Neural cell (in vitro differentiated cells): ENCODE measurements around the gene HDAC3.

Experiments used
- CTCF ChIP-seq: fragments of 450-650 bp; IDR thresholded peaks from 2 replicates; pipeline ENCODE4 v1.5.1; 2014; ENCODE audit warnings: antibody characterized with exemption, mild to moderate bottlenecking, moderate library complexity; ENCODE audit not compliant: poor library complexity, severe bottlenecking
- EP300 ChIP-seq: fragments of 450-650 bp; conservative IDR thresholded peaks from 2 replicates; pipeline ENCODE4 v1.6.1; 2014; ENCODE audit warnings: antibody characterized with exemption, mild to moderate bottlenecking, moderate library complexity; ENCODE audit not compliant: poor library complexity, severe bottlenecking
- EZH2 ChIP-seq: fragments of 200-600, 300-800 bp; shearing (Covaris generic), sonication (generic); IDR thresholded peaks from 2 replicates; pipeline ENCODE4 v1.6.1; 2014; ENCODE audit warnings: antibody characterized with exemption, low read length, borderline replicate concordance, mild to moderate bottlenecking; ENCODE audit not compliant: insufficient read depth, poor library complexity, severe bottlenecking
- MXI1 ChIP-seq: fragments of 450-650 bp; conservative IDR thresholded peaks from 2 replicates; pipeline ENCODE4 v1.6.1; 2014; ENCODE audit warnings: antibody characterized with exemption, mild to moderate bottlenecking; ENCODE audit not compliant: poor library complexity, severe bottlenecking
- POLR2AphosphoS5 ChIP-seq: IDR thresholded peaks from 2 replicates; pipeline ENCODE4 v1.6.1; 2012
- RAD21 ChIP-seq: fragments of 450-650 bp; conservative IDR thresholded peaks from 2 replicates; pipeline ENCODE4 v1.6.1; 2014; ENCODE audit warnings: antibody characterized with exemption, mild to moderate bottlenecking, moderate library complexity
- TAF1 ChIP-seq: IDR thresholded peaks from 2 replicates; pipeline ENCODE4 v1.6.1; 2012; ENCODE audit warnings: low read depth
- TF ChIP-seq, protein P1 (sequence below): IDR thresholded peaks from 2 replicates; pipeline ENCODE4 v1.6.1; 2012; ENCODE audit warnings: borderline replicate concordance

- TF ChIP-seq RAD21 (no peak), MXI1 (no peak), EZH2 (no peak), POLR2AphosphoS5 (no peak), CTCF (no peak), EP300 (no peak), TAF1 (no peak)
- TF ChIP-seq, protein P1, sequence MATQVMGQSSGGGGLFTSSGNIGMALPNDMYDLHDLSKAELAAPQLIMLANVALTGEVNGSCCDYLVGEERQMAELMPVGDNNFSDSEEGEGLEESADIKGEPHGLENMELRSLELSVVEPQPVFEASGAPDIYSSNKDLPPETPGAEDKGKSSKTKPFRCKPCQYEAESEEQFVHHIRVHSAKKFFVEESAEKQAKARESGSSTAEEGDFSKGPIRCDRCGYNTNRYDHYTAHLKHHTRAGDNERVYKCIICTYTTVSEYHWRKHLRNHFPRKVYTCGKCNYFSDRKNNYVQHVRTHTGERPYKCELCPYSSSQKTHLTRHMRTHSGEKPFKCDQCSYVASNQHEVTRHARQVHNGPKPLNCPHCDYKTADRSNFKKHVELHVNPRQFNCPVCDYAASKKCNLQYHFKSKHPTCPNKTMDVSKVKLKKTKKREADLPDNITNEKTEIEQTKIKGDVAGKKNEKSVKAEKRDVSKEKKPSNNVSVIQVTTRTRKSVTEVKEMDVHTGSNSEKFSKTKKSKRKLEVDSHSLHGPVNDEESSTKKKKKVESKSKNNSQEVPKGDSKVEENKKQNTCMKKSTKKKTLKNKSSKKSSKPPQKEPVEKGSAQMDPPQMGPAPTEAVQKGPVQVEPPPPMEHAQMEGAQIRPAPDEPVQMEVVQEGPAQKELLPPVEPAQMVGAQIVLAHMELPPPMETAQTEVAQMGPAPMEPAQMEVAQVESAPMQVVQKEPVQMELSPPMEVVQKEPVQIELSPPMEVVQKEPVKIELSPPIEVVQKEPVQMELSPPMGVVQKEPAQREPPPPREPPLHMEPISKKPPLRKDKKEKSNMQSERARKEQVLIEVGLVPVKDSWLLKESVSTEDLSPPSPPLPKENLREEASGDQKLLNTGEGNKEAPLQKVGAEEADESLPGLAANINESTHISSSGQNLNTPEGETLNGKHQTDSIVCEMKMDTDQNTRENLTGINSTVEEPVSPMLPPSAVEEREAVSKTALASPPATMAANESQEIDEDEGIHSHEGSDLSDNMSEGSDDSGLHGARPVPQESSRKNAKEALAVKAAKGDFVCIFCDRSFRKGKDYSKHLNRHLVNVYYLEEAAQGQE, result no peak
These were observed 6.0 kb downstream of the HDAC3 start for GRCh38 chr5:141630570-141631140.
